ENCODE measurements around the gene TASP1. TPM values are rescaled to one million over a fixed set of nuclear protein-coding genes. Genes with fewer than 3 reads are reported as not detected.

TASP1 gene
- total and polyA plus RNA-seq, 5 donors: 2.7 to 9.7 (median 8.1) TPM

DNA sequence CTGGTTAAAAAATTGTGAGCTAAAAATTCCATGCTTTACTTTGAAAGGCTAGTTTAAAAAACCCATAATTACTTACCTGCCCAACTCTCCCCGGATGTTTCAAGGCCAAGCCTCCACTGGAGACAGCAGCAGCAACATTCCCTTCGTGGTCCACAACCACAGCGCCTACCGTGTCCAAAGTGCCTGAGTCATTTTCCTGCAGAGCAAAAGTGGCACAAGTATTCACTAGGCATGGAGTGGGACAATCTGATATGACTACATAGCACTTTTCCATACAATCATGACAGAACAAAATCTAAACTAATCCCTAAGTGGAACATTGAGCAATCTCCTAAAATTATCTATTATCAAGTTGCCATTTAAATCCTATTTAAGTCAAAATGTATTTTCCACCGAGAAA lies 104.8 kb downstream of the TASP1 start:
- Histone ChIP-seq H3K4me1 (ENCODE audit: control insufficient read depth, insufficient read depth, low read length) (no peaks in the 10 kb centered on the region), H3K27ac (ENCODE audit: low read length) (no peak overlapping the region), H3K4me3 (ENCODE audit: low read length) (no peak overlapping the region), H3K9me3 (ENCODE audit: control insufficient read depth, low read length) (no peaks in the 10 kb centered on the region), H3K27me3 (ENCODE audit: control insufficient read depth, insufficient read depth) (no peaks in the 10 kb centered on the region)
- WGBS: 90% methylated on average over 5 of the region's 5 CpGs
- DNase-seq: no peak
- intact Hi-C loops (cut with DNase I): loop anchor here in 1 of 4 donors (10.0 kb wide), 1 partner anchor 409 kb away; no protein-coding TSS in a partner anchor
- no peak for ATAC-seq

DNA sequence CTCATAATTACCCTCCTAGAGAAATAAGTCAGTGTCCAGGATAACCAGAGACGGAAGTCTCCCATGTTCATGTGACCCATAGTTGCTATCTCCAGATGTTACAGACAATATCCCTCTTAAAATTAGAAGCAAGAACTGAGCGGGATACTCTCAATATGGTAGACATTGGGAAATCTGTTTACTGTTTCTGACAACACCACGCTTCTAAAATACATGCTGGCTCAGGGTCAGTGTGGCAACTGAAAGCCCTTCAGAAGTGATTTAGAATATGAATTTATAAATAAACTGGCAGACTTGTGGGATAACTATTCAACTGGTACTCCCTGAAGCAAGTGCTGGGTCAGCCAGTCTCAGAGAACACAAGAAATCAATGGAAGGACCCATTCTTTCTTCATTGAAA lies 108.6 kb downstream of the TASP1 start:
- 80% methylated on average over 3 of the region's 3 CpGs for WGBS
- no peak for DNase-seq
- no peak for ATAC-seq

DNA sequence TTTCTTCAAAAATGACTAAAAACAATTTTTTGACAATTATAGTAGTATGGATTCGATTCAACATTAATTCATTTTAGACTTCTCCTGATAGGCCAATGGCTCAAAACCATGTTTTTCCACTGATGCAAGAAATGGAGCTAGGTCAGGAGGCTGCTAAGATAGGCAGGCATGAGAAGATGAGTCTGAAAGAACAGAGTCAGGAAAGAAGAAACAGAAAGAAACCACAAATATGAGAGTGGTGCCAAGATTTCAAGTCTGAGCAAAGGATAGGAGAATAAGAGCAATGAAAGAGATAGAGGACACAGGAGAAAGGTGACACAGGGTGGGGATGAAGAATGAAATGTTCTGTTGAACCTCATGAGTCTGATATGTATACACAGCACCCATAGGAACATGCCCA lies 112.2 kb downstream of the TASP1 start:
- DNase-seq (no peak), ATAC-seq (no peak)
- Histone ChIP-seq H3K27ac (ENCODE audit: low read length) (no peak overlapping the region), H3K27me3 (ENCODE audit: control insufficient read depth, insufficient read depth) (no peaks in the 10 kb centered on the region), H3K4me3 (ENCODE audit: low read length) (no peak overlapping the region), H3K9me3 (ENCODE audit: control insufficient read depth, low read length) (no peaks in the 10 kb centered on the region), H3K4me1 (ENCODE audit: control insufficient read depth, insufficient read depth, low read length) (no peaks in the 10 kb centered on the region)
- 95% methylated on average over 1 of the region's 1 CpG for WGBS
- intact Hi-C loops (cut with DNase I): no loop called here

More for the DNA sequence above, 108.6 kb downstream of the TASP1 start:
- no peak overlapping the region for H3K27ac ChIP-seq (ENCODE audit: low read length)
- H3K4me3 ChIP-seq (ENCODE audit: low read length): no peak overlapping the region
- no peaks in the 10 kb centered on the region for H3K9me3 ChIP-seq (ENCODE audit: control insufficient read depth, low read length)
- no peaks in the 10 kb centered on the region for H3K27me3 ChIP-seq (ENCODE audit: control insufficient read depth, insufficient read depth)
- intact Hi-C loops (cut with DNase I): loop anchor here in 1 of 4 donors (10.0 kb wide), 1 partner anchor 405 kb away; no protein-coding TSS in a partner anchor
- no peaks in the 10 kb centered on the region for H3K4me1 ChIP-seq (ENCODE audit: control insufficient read depth, insufficient read depth, low read length)

DNA sequence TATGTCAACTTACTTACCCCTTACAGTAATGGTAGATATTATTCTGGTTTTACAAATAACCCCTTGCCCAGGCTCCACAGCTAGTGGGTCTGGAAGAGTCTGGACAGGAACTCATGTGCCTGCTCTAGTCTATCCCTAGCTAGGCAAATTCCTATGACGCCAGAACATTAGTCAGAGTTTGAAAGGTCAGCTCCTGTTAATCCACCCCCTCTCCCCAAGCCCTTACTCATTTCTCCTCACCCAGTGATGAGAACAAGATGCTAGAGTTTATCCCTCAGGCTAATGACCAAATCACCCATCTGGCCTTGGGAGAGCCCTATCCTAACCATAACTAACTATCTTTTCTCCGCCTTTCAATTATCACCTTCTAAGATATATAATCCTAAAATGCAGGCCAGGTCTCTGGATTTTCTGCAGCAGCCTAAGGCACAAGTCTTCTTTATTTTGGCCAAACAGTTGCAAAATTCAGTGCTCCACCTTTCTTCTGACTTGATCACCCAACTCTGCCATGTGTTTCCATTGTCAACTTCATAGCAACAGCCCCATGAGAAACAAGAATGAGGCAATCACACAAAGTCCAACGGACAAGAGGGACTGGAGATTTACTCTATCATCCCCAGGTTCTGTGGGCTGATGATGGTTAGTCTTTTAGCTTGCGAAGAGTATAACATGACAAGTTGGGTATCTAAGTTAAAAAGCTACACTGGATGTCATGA lies 113.3 kb downstream of the TASP1 start:
- intact Hi-C loops (cut with DNase I): no loop called here
- peak in 1 of 2 donors; percentile 39 for ATAC-seq
- WGBS: 86% methylated on average over 4 of the region's 4 CpGs
- Histone ChIP-seq H3K27ac (ENCODE audit: low read length) (no peak overlapping the region), H3K27me3 (ENCODE audit: control insufficient read depth, insufficient read depth) (no peaks in the 10 kb centered on the region), H3K4me1 (ENCODE audit: control insufficient read depth, insufficient read depth, low read length) (no peaks in the 10 kb centered on the region), H3K9me3 (ENCODE audit: control insufficient read depth, low read length) (no peaks in the 10 kb centered on the region), H3K4me3 (ENCODE audit: low read length) (no peak overlapping the region)
- no peak for DNase-seq

DNA sequence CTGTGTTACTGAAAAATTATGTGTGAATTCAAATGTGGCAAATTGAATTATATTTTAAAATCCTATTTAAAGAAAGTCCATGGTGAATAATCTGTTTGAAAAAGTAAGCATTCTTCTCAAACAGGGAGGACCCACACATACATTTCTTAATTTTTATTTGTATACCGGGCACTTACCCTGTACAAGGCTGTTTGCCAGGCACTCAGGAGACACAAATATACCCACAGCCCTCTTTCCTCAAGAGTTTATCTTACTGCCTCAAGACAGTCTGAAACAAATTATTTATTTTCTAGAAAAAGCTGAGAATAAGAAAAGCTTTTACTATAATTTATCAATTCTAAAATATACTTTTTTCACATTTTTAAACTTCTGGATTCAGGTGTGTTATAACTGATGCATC lies 114.4 kb downstream of the TASP1 start:
- Histone ChIP-seq H3K27me3 (ENCODE audit: control insufficient read depth, insufficient read depth) (no peaks in the 10 kb centered on the region), H3K9me3 (ENCODE audit: control insufficient read depth, low read length) (no peaks in the 10 kb centered on the region), H3K4me3 (ENCODE audit: low read length) (no peak overlapping the region), H3K4me1 (ENCODE audit: control insufficient read depth, insufficient read depth, low read length) (no peaks in the 10 kb centered on the region), H3K27ac (ENCODE audit: low read length) (no peak overlapping the region)
- ATAC-seq: no peak
- intact Hi-C loops (cut with DNase I): no loop called here
- 98% methylated on average over 1 of the region's 1 CpG for WGBS
- no peak for DNase-seq

DNA sequence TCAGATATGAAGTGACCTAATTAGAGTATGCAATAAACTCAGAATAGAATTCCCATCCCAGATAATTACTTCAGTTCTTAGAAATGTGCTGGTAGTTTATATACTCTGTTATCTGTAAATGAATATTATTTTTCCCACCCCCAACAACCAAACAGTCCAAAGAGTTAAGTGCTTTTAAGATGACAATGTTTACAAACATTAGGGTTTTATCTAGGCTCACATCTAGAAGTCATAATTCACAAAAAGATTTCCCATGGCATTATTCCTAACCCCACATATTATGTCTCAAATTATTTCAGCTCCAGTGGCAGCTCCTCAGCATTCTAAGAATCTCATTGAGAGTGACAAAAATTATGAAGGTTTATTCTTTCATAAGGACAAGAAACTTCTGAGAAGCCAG lies 120.9 kb downstream of the TASP1 start:
- no peak overlapping the region for H3K27ac ChIP-seq (ENCODE audit: low read length)
- no peak overlapping the region for H3K4me3 ChIP-seq (ENCODE audit: low read length)
- intact Hi-C loops (cut with DNase I): no loop called here
- no peaks in the 10 kb centered on the region for H3K9me3 ChIP-seq (ENCODE audit: control insufficient read depth, low read length)
- H3K4me1 ChIP-seq (ENCODE audit: control insufficient read depth, insufficient read depth, low read length): peaks cover 2% of the 10 kb centered on the region
- ATAC-seq (no peak), DNase-seq (no peak)
- no peaks in the 10 kb centered on the region for H3K27me3 ChIP-seq (ENCODE audit: control insufficient read depth, insufficient read depth)

DNA sequence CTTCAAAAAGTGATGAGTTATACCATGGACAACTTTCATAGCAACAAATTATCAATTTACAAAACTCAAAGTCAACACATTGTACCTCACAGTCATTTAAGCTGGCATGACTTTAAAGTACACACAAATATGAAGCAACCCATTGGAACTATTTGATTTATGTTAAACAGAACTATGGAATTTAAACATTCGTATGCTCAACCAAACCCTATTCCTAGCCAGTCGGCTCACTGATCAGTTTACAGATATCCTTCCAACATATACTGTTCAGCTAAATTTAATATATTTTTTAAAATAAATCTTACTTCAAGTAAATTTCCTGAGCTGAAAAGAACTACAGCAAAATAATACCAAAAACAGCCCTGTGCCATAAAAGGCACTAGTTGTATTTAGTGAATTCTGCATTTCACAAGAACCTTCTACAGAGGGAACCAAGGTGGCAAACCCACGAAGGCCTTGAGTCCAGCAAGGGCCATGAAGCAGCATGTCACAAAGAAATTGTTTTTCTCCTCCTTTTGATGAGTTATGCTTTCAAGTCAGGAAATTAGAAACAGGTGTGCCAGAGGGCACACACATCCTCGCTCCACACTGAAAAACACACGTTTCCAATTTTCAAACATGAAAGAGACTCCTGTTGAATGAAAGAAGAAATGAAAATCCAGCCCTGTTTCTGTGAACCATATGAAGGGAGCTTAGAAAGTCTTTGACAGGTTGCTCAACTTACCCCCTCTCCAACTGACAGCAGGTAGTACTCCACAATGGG lies 122.8 kb downstream of the TASP1 start:
- H3K9me3 ChIP-seq (ENCODE audit: control insufficient read depth, low read length): no peaks in the 10 kb centered on the region
- no peak for ATAC-seq
- 93% methylated on average over 5 of the region's 5 CpGs for WGBS
- no peak overlapping the region for H3K4me3 ChIP-seq (ENCODE audit: low read length)
- intact Hi-C loops (cut with DNase I): no loop called here
- no peak for DNase-seq
- no peaks in the 10 kb centered on the region for H3K27me3 ChIP-seq (ENCODE audit: control insufficient read depth, insufficient read depth)
- H3K27ac ChIP-seq (ENCODE audit: low read length): no peak overlapping the region
- H3K4me1 ChIP-seq (ENCODE audit: control insufficient read depth, insufficient read depth, low read length): peaks cover 2% of the 10 kb centered on the region

DNA sequence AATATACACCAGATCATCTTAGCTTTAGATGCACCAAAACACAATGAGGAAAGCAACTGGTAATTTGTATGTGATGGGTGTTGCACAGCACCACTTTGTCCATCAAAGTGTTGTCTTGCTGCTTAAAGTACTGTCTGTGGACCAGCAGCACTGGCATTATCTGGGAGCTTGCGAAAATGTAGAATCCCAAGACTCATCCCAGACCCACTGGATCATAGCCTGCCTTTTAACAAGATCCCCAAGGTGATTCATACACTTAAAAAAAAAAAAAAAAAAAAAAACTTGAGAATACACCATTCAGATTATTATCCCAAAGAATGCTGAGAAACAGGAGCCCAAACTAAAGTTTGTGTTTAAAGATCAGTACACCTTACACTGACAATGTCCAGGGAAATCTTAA lies 123.4 kb downstream of the TASP1 start:
- Histone ChIP-seq H3K9me3 (ENCODE audit: control insufficient read depth, low read length) (no peaks in the 10 kb centered on the region), H3K4me1 (ENCODE audit: control insufficient read depth, insufficient read depth, low read length) (peaks cover 2% of the 10 kb centered on the region), H3K27ac (ENCODE audit: low read length) (no peak overlapping the region), H3K4me3 (ENCODE audit: low read length) (no peak overlapping the region), H3K27me3 (ENCODE audit: control insufficient read depth, insufficient read depth) (no peaks in the 10 kb centered on the region)
- 88% methylated on average over 1 of the region's 1 CpG for WGBS
- DNase-seq: no peak
- intact Hi-C loops (cut with DNase I): no loop called here
- no peak for ATAC-seq

DNA sequence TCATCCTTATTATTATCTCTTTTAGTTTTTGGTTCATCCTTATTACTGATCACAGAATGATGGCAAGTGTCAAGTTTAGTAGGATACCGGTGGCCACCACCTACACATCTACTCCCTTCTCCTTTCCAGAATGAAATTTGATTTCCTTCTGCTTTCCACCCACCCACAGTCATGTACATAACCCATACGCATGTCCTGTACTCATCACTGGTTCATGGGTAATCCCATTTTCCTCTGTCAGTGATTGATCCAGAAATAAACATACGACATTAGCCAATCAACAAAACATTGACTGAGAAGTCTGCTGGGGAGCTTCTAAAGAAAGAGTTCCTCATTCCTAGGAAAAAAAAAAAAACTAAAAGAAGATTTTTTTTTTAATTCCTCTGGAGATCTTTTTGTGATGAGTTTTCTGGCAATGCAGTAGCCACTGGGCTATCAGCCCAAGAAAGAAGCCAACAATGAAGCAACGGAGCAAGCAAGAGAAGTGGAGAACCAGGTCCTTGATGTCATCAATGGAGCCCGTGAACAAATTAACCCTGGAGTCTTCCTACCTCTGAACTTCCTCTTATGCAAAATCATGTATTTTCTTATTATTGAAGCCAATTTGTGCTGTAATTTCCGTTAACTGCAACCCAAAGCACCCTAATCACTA lies 127.8 kb downstream of the TASP1 start:
- no peaks in the 10 kb centered on the region for H3K4me1 ChIP-seq (ENCODE audit: control insufficient read depth, insufficient read depth, low read length)
- H3K27ac ChIP-seq (ENCODE audit: low read length): no peak overlapping the region
- no peaks in the 10 kb centered on the region for H3K27me3 ChIP-seq (ENCODE audit: control insufficient read depth, insufficient read depth)
- no peak overlapping the region for H3K4me3 ChIP-seq (ENCODE audit: low read length)
- peak in 2 of 3 donors; percentile 22 to 51 for DNase-seq
- 82% methylated on average over 6 of the region's 6 CpGs for WGBS
- no peaks in the 10 kb centered on the region for H3K9me3 ChIP-seq (ENCODE audit: control insufficient read depth, low read length)
- ATAC-seq: no peak
- intact Hi-C loops (cut with DNase I): no loop called here

DNA sequence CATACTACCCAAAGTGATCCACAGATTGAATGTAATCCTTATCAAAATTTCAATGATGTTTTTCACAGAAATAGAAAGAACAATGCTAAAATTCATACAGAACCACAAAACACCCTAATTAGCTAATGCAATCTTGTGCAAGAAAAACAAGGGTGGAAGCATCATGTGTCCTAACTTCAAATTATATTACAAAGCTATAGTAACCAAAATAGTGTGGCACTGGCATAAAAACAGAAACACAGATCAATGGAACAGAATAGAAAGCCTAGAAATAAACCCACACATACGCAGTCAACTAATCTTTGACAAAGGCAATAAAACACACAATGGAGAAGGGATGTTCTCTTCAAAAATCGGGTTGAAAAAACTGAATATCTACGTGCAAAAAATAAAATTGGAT lies 131.1 kb downstream of the TASP1 start:
- H3K4me1 ChIP-seq (ENCODE audit: control insufficient read depth, insufficient read depth, low read length): no peaks in the 10 kb centered on the region
- DNase-seq: no peak

DNA sequence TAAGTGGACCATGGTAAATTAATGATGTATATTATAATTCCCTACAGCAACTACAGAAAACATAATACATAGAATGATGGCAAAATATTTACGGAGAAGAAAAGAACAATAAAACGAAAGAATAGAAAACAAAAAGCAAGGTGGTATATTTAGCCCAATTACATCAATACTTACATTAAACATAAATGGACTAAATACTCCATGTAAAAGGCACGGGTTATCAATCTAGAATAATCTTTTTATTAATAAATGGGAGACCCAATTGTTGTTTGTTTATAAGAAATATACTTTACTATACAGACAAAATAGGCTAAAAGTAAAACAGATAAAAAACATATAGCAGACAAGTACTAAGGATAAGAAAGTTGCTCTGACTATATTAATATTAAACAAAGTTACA lies 137.2 kb downstream of the TASP1 start:
- Histone ChIP-seq H3K4me1 (ENCODE audit: control insufficient read depth, insufficient read depth, low read length) (no peaks in the 10 kb centered on the region), H3K4me3 (ENCODE audit: low read length) (no peak overlapping the region), H3K27ac (ENCODE audit: low read length) (no peak overlapping the region), H3K9me3 (ENCODE audit: control insufficient read depth, low read length) (no peaks in the 10 kb centered on the region), H3K27me3 (ENCODE audit: control insufficient read depth, insufficient read depth) (no peaks in the 10 kb centered on the region)
- 95% methylated on average over 3 of the region's 3 CpGs for WGBS
- intact Hi-C loops (cut with DNase I): no loop called here
- no peak for DNase-seq
- ATAC-seq: no peak

More for the DNA sequence above, 131.1 kb downstream of the TASP1 start:
- Histone ChIP-seq H3K27me3 (ENCODE audit: control insufficient read depth, insufficient read depth) (no peaks in the 10 kb centered on the region), H3K4me3 (ENCODE audit: low read length) (no peak overlapping the region), H3K9me3 (ENCODE audit: control insufficient read depth, low read length) (no peaks in the 10 kb centered on the region), H3K27ac (ENCODE audit: low read length) (no peak overlapping the region)
- intact Hi-C loops (cut with DNase I): no loop called here
- ATAC-seq: no peak
- WGBS: 67% methylated on average over 3 of the region's 3 CpGs
